Cortex of kidney (tissue), 1 donor: Measurements from ENCODE around the gene CFAP157.

Source experiments
- DNase-seq: peaks from one replicate; lab custom pipeline; 2025; lab: John Stamatoyannopoulos, UW

Gene CFAP157

DNA sequence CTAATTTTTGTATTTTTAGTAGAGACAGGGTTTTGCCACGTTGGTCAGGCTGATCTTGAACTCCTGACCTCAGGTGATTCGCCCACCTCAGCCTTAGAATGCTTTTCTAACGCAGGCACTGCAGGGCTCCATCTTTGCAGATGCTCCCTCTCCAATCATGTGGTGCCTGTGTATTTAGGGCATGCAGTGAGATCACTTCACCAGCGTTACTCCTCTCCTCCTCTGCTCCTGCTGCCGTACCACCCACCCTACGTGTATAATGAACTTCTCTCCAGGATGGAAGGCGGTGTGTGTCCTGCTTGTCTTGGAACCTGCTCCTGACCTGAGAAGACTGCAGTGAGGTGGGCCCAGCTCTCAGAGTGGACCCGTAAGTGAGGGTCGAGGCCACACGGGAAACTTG lies 13.6 kb upstream of the CFAP157 start:
- DNase-seq: no peak

DNA sequence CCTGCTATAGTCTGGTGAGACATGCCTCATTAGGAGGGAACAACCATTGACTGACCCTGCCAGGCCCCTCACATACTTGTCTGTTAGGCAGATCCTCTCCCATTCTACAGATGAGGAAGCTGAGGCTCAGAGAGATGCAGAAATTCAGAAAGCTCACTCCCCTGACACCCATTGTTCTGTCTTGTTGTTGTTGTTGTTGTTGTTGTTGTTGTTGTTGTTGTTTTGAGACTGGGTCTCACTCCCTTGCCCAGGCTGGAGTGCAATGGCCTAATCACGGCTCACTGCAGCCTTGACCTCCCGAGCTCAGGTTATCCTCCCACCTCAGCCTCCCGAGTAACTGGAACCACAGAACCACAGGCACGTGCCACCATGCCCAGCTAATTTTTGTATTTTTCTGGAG lies 13.1 kb upstream of the CFAP157 start:
- DNase-seq: no peak

DNA sequence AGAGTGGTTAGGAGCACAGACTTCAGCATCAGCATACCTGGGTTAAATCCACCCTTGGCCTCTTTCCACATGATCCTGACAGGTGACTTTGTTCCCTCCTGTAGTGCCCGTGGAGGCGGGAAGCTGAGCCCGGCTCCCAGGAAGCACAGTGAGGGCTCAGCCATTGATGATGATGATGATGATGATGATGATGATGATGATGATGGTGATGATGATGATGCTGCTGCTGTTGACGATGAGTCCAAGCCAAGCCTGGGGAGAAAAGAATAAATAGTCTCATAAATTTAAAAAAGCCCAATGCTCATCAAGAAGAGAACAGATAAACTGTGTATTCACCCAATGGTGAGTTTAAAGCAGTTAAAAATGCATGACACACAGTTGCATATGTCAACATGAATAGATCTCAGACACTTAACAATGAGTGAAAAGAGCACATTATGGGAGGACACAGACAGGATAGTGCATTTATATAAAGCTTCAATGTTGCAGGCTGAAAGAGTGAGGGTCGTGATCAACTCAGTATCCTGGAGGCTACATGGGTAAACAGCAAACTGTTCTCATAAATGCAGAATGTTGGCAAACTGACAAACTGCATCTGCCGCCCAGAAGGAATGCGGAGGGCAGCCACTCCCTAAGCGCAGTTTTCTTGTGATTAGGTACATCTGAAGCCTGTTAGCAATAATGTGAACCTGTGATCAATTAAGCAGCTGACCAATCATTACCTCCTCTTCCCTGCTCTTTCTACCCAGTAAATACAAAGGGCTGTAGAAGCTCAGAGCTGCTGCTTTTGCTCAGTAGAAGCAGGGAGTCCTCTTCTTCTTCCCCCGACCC lies 11.7 kb upstream of the CFAP157 start:
- no peak for DNase-seq

DNA sequence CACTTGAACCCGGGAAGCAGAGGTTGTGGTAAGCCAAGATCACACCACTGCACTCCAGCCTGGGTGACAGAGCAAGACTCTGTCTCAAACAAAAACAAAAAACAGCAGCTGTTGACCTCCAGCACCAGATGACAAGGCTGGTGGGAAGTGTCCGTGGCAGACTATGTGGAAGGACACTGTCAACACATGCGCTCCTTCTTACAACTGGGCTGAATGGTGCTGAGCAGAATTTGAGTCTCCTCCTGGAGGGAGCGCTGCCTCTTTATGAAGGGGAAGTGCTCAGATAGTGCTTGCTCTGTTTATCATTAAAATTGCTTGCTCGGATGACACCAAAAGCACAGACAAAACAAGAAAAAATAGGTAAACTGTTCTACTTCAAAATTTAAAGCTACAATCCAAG lies 9.2 kb upstream of the CFAP157 start:
- no peak for DNase-seq

DNA sequence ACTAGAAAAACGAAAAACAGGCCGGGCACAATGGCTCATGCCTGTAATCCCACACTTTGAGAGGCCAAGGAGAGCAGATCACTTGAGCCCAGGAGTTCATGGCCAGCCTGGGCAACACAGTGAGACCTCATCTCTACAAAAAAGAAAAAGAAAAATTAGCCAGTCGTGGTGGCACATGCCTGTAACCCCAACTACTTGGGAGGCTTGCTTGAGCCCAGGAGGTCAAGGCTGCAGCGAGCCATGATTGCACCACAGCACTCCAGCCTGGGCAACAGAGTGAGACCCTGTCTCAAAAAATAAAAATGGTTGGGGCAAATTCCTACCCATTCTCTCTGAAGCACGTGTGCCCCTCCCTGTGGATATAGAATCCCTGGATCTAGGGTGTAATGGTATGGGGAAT lies 8.4 kb upstream of the CFAP157 start:
- no peak for DNase-seq

DNA sequence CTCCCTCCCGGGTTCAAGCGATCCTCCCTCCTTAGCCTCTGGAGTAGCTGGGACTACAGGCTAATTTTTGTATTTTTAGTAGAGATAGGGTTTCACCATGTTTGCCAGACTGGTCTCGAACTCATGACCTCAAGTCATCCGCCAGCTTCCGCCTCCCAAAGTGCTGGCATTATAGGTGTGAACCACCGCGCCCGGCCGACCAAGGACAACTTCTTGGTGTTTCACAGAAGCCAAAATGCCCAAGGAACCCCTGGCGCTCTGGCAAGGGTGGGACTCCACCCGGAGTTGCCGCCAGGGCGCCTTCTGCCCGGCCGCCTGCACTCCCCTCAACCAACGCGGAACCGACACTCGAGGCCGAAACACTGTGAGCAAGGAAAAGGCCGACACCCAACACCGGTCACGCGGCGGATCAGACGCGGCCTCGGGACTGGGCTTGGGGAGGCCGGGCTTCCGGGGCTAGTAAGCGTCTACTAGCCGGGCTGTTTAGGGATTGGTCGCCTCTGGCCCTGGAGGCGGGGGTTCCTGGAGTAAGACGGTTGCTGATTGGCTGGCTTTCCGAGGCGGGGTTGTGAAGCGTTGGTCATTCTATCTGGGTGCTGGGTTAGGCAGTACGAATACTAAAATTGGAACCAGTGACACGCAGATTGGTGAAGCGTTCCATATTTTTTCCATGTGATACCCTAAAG lies 7.7 kb upstream of the CFAP157 start:
- no peak for DNase-seq

DNA sequence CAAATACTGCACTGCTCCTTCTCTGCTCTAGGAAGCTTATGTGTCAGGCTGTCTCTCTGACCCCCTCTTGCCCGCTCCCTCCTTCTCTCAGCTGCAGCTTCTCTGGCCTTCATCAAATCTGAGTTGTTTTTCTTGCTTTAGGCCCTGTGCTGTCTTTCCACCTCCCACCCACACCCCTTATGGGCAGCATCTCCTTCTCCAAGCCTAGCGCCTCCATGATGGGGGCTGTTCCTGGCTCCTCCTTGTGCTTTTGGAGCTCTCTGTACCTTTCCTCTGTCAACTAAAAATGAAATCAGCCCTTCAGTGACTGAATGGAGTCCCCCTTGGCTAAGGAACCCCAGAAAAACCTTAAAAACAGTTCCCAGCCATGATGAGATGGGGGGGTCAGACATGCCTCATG lies 6.6 kb upstream of the CFAP157 start:
- DNase-seq: no peak

DNA sequence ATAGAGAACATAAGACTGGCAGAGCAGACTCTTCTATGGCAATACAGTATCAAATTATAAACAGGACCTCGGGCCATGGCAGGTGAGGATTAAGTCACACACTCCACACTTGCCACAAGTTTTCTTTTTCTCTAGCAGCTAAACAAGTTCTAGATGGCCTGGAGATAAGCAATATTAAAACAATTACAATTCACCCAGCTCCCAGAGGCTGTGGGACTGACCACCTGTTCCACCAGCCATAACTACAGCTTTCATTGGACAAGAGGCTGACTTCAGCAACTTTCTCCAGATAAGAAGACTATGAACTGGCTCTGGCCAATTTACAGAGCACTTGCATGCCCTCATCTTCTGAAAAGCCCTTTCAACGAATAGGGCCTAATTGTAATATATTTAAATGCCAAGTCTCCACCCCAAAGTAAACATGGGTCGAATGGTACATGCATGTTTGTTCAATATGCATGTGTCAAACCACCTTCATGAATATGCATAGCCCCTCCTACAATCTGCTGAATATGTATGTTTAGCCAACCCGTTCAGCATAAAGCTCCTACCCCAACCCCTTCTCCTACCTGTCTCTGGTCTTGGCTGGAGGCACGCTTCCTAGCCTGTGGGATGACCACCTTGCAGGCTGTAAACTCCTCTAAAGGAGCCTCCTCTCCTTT lies 6.1 kb upstream of the CFAP157 start:
- DNase-seq: no peak

DNA sequence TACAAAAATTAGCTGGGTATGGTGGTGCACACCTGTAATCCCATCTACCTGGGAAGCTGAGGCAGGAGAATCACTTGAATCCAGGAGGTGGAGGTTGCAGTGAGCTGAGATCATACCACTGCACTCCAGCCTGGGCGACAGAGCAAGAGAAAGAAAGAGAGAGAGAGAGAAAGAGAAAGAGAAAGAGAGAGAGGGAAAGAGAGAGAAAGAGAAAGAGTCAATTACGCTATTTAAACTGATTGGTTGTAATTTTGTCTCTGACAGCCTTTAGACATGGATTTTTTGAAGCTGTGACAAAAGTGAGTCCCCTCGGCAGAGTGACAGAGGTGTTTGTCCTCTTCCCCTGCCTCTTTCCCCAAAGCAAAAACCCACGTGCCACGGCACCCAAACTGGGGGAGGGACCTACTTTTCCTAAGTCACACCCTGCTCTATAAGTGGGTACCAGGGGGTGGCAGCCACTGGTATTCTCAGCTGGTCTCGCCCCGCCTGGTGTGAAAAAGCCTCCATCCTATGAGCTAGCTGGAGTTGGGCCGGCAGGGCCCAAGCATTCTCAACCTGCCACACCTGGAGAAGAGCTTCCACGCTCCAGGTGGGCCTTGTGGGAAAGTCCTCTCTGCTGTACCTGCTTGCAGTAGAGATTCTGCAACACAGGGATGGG lies 3.4 kb upstream of the CFAP157 start:
- DNase-seq: no peak

DNA sequence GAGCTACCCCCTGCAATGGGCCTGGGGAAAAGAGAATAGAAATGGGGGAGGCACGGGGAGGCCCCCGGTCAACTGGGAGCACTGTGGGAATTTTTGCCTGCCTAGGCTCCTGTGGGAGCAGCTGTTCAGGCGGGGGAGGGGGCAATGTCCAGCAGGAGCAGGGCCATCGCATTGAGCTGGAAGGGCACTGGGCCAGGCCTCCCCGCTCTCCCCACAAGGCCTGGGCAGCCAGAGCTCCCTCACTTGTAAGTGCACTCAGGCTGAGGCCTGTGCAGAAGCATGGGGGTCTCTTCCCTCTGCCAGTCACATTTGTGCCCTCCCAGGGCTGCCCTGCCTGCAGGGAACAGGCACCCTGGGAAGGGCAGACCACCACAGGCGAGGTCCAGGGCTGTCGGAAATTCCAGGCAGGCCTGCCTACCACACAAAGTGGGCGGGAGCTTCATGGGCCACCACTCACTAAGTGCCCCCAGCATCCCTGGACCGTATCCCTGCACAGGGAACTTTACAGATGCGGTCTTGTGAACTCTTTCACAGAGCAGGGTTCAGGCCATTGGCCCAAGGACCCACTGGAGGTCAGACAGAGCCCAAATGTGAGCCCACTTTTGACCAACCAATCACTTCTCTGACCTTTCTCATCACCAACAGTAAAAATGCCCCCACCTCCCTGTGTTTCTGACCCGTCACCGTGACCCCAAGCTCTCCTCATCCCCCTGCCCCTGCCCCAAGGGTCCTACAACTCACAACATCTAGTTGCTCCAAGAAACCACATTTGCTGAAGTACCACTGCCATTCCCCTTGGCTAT lies 1.0 kb upstream of the CFAP157 start:
- DNase-seq: no peak

DNA sequence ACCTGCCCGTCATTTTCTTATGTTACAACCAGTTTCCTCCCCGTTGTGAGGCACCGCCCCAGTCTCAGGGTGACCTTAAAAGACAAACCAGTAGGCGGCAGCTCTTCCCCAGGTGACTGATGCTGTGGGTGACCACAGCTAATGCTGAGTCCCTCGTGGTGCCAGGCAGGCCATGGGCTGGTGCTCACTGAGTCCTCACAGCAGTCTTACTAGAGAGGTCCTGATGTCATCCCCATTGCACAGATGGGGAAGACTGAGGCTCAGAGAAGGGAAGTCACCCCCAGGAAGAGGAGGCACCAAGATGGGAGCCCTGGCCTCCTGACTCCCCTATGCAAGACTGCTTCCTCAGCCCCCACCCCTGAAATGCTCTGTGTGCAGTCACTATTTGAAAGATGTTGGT lies 978 bp downstream of the CFAP157 start:
- DNase-seq: no peak

DNA sequence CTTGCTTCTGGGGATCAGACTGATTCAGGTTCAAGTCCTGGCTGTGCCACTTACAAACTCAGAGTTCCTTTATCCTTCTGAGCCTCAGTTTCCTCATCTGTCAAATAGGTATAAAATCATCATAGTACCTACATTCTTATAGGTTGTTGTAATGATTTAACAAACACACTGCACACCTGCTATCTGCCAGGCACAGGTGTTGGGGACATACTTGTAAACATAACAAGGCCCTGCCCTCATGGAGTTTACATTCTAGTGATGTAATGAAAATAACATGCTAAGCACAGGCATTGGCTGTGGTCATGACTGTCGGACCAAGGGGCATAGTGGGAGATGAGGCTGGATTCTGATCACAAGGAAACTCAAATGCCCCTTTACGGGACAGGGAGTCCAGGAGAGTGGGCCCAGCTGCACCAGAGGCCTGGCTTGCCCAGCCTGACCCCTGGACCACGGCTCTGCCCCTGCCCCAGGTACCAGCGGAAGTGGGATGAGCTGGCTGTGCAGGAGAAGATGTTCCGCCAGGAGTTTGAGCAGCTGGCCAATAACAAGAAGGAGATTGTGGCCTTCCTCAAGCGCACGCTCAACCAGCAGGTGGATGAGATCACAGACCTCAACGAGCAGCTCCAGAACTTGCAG lies 2.3 kb downstream of the CFAP157 start:
- no peak for DNase-seq

DNA sequence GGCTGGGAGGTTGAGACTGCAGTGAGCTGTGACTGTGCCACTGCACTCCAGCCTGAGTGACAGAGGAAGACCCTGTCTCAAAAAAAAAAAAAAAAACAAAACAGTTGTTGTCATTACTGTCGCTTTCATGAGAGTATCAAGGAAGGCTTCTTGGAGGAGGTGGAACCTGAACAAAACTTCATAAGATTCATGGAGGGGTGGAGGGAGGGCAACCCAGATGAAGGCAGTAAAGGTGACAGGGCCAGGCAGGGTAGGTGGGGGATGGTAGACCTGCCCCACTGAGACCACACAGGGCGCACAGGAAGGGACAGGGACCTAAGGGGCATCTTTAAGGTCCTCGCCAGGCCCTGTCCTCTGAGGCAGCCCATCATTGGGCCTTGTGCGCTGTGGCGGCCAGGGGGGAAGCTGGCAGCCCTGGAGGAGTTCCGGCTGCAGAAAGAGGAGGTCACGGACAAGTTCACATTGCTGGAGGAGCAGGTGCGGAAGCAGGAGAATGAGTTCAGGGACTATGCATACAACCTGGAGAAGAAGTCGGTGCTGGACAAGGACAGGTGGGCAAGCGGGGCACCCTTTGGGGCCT lies 3.5 kb downstream of the CFAP157 start:
- no peak for DNase-seq

DNA sequence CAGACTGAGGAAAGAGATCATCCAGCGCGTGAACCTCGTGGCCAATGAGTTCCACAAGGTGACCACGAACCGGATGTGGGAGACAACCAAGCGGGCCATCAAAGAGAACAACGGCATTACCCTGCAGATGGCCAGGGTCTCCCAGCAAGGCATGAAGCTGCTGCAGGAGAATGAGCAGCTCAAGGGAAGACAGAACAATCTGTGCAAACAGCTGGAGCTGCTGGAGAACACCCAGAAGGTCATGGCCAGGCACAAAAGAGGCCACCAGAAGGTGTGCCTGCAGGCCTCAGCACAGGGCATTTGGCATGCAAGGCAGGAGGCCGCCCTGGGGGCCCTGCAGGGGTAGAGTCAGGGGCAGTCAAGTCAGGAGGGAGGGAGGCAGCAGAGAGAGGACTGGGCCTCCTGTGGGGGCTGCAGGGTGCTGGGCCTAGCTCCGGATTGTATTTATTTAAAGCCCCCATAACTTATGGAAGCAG lies 4.5 kb downstream of the CFAP157 start:
- no peak for DNase-seq

DNA sequence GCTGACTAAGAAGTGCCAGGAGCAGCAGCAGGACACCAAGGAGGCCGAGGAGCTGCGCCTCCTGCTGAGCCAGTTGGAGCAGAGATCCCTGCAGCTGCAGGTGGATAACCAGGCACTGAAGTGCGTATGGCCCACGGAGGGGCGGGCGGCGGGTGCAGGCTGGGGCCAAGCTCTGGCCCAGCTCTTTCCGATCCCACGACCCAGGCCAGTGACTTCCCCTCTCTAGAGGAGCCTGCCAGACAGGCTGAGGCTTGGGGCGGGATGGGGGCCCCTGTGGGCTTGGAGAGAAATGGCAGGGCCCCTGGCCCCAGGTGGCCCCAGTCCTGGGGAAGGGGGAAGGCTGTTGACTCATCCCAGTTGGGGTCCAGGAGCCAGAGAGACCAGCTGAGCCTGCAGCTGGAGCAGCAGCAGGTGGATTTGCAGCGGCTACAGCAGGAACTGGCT lies 5.1 kb downstream of the CFAP157 start:
- DNase-seq: no peak

DNA sequence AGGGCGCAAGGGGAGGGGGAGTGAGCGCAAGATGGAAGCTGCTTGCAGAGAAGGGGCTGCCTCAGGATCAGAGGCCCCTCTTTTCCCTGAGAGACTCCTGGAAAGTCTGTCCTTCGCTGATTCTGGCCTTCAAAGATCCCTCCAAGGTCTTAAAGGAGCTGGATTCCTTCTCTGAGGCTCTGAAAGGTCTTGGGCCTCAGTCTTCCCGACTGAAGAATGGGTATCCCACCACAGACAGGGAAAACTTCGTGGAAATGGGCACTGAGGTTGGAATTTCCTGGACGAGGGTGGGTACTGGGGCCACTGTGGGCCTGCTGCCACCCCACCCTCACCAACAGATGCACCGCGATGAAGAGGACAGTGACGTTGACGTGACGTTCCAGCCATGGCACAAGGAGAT lies 5.6 kb downstream of the CFAP157 start:
- no peak for DNase-seq

DNA sequence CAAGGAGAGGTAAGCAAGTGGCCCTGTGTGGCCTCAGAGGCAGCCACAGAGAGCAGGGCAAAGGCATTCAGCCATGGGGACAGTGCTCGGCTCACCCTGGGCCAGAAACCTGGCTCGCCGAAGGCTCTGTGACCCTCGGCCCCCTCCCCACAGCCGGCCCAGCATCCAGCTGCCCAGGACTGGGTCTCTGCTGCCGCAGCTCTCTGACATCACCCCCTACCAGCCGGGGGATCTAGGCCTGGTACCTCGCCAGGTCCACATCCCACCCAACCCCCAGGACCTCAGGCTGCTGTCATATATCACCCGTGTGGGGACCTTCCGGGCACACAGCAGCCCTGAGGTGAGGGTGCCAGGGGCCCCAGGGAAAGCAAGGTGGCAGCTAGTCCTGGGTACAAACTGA lies 6.1 kb downstream of the CFAP157 start:
- no peak for DNase-seq

DNA sequence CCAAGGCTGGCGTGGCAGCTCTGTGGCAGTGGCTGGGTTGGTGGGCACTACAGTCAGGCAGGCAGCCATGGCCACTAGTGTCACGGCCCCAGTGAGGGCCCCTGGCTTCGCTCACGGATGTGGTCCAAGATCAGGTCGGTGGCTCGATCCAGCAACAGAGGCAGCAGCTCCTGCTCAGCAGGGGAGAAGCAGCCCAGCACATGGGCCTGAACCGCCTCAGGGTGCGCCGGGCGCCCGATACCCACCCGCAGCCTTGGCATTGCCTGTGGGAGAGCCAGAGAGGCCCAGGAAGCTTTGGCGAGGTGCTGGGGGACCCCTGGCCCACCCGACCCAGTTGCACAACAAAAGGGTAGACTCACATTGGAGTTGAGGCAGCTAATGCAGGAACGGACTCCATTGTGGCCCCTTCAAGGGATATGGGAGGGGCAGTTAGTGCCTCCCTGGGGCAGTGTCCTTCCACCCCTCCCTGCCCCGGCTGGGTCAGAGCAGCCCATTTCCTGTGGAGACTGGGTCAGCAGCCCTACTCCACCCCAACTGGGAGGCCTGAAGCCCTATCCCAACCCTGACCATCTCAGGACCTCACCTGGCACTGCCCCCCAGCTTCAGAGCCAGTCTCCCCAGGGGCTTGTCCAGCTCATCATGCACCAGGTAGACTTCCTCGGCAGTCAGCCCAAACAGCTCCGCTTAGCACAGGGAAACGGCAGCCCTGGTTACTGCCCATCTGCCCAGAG lies 7.4 kb downstream of the CFAP157 start:
- no peak for DNase-seq

DNA sequence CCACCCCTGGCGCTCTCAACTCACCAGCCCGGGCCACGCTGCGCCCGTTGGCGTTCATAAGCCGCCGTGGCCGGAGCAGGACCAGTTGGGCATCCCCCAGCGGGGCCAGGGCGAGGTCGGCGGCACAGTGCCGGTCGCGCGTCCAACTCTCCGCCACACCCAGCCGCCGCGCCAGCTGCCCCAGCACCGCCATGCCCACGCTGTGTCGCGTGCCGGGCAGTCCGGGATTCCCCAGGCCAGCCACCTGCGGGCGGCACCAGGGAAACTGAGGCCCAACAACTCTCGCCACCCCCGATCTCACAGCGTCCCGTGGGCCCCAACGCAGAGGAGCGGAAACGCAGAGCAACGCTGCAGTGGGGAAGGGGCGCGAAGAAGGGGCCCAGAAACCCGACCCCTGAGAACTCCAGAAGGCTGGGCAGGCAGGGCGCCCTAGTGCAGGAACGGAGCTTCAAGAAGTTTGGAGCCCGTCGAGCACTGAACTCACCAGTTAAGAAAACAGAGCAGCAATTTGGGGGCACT lies 8.2 kb downstream of the CFAP157 start:
- DNase-seq: no peak
